ENCODE data around the gene PDGFB. TPM values are rescaled to one million over a fixed set of nuclear protein-coding genes. Genes with fewer than 3 reads are reported as not detected.

Gene PDGFB
- total RNA-seq, 1 donor from 2014 or later = 4.7 TPM

- Histone ChIP-seq H3K27me3 (no peaks in the 10 kb centered on the region), H3K4me3 (no peak overlapping the region), H3K9me3 (no peaks in the 10 kb centered on the region), H3K27ac (no peak overlapping the region), H3K4me1 (peaks cover 38% of the 10 kb centered on the region), H3K36me3 (no peaks in the 10 kb centered on the region)
- TF ChIP-seq POLR2A (IDR thresholded peaks at IDR 0.05) = no peak
- TF ChIP-seq POLR2AphosphoS5 (IDR thresholded peaks at IDR 0.05; ENCODE audit: insufficient read depth in 1 of 2, low read depth in 1 of 2) = no peak
- no peak for TF ChIP-seq CTCF (IDR thresholded peaks at IDR 0.05)
- intact Hi-C loops (cut with DNase I) = loop anchor here (2.0 to 10.0 kb wide), 2 partner anchors 688 to 764 kb away; no protein-coding TSS in a partner anchor
- DNase-seq (ENCODE audit: extremely low spot score in 2 of 2) = no peak
Observed at GRCh38 chr22:39287076-39287725, 42.4 kb upstream of the PDGFB start.

GRCh38 chr22:39284983-39285382, 40.2 kb upstream of the PDGFB start:
- intact Hi-C loops (cut with DNase I) = loop anchor here (10.0 kb wide), 1 partner anchor 690 kb away; no protein-coding TSS in a partner anchor
- Histone ChIP-seq H3K27me3 (no peaks in the 10 kb centered on the region), H3K4me1 (peaks cover 19% of the 10 kb centered on the region), H3K27ac (no peak overlapping the region), H3K9me3 (no peaks in the 10 kb centered on the region), H3K36me3 (no peaks in the 10 kb centered on the region), H3K4me3 (no peak overlapping the region)
- TF ChIP-seq POLR2A (IDR thresholded peaks at IDR 0.05) = no peak
- no peak for TF ChIP-seq POLR2AphosphoS5 (IDR thresholded peaks at IDR 0.05; ENCODE audit: insufficient read depth in 1 of 2, low read depth in 1 of 2)
- TF ChIP-seq CTCF (IDR thresholded peaks at IDR 0.05) = no peak
- DNase-seq (ENCODE audit: extremely low spot score in 2 of 2) = no peak

GRCh38 chr22:39284142-39284980, 39.6 kb upstream of the PDGFB start:
- Histone ChIP-seq H3K36me3 (no peaks in the 10 kb centered on the region), H3K27ac (peak overlapping the region; percentile 42), H3K9me3 (no peaks in the 10 kb centered on the region), H3K4me3 (no peak overlapping the region), H3K4me1 (peaks cover 19% of the 10 kb centered on the region), H3K27me3 (no peaks in the 10 kb centered on the region)
- DNase-seq (ENCODE audit: extremely low spot score in 2 of 2) = no peak
- intact Hi-C loops (cut with DNase I) = loop anchor here (10.0 kb wide), 1 partner anchor 690 kb away; no protein-coding TSS in a partner anchor
- no peak for TF ChIP-seq POLR2A (IDR thresholded peaks at IDR 0.05)
- TF ChIP-seq POLR2AphosphoS5 (IDR thresholded peaks at IDR 0.05; ENCODE audit: insufficient read depth in 1 of 2, low read depth in 1 of 2) = no peak
- TF ChIP-seq CTCF (IDR thresholded peaks at IDR 0.05) = no peak

GRCh38 chr22:39283322-39284141, 38.8 kb upstream of the PDGFB start:
- no peak for DNase-seq (ENCODE audit: extremely low spot score in 2 of 2)
- Histone ChIP-seq H3K4me3 (no peak overlapping the region), H3K36me3 (no peaks in the 10 kb centered on the region), H3K27me3 (no peaks in the 10 kb centered on the region), H3K9me3 (no peaks in the 10 kb centered on the region), H3K4me1 (peaks cover 19% of the 10 kb centered on the region), H3K27ac (peak overlapping the region; percentile 42)
- intact Hi-C loops (cut with DNase I) = loop anchor here (10.0 kb wide), 1 partner anchor 691 kb away; no protein-coding TSS in a partner anchor
- no peak for TF ChIP-seq POLR2A (IDR thresholded peaks at IDR 0.05)
- TF ChIP-seq POLR2AphosphoS5 (IDR thresholded peaks at IDR 0.05; ENCODE audit: insufficient read depth in 1 of 2, low read depth in 1 of 2) = peak in 1 of 2 donors; percentile 60

All from vagina (tissue), 2 donors.